ENCODE data around the gene BAG1.

DNA sequence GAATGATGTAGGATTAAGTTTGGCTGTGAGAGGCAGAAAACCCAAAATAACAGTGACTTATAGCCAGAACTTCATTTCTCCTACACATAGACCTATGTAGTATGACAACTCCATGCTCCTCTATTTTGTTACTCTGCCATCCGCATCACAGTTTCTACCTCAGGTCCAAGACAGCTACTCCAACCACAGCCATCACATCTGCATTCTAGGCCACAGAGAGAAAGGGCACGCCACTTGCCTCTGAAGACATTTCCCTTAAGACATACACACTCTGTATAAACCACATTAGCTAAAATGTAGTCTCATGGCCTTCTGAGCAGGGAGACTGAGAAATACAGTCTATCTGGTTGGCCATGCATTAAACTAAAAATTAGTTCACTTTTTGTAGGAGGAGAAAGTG lies 14.5 kb downstream of the BAG1 start:
- TF ChIP-seq, protein P1, sequence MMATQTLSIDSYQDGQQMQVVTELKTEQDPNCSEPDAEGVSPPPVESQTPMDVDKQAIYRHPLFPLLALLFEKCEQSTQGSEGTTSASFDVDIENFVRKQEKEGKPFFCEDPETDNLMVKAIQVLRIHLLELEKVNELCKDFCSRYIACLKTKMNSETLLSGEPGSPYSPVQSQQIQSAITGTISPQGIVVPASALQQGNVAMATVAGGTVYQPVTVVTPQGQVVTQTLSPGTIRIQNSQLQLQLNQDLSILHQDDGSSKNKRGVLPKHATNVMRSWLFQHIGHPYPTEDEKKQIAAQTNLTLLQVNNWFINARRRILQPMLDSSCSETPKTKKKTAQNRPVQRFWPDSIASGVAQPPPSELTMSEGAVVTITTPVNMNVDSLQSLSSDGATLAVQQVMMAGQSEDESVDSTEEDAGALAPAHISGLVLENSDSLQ (IDR thresholded peaks at IDR 0.05), result no peak
- TF ChIP-seq L3MBTL2 (conservative IDR thresholded peaks at IDR 0.05) (no peak), BHLHE40 (IDR thresholded peaks at IDR 0.05; ENCODE audit: borderline replicate concordance) (no peak), TARDBP (IDR thresholded peaks at IDR 0.05) (no peak), SP1 (IDR thresholded peaks at IDR 0.05) (no peak), FOXK2 (IDR thresholded peaks at IDR 0.05) (no peak), FOXM1 (IDR thresholded peaks at IDR 0.05; ENCODE audit: borderline replicate concordance) (no peak)

Data from HEK293T (cell line).